Ishikawa (cell line): ENCODE data around the gene WNT2.

ENCODE experiments used
- CEBPB ChIP-seq: IDR thresholded peaks from 2 replicates; pipeline ENCODE4 v1.6.1; 2012
- CREB1 ChIP-seq: IDR thresholded peaks from 2 replicates; pipeline ENCODE4 v1.6.1; 2012; ENCODE audit warnings: low read depth
- EGR1 ChIP-seq: IDR thresholded peaks from 2 replicates; pipeline ENCODE4 v1.6.1; 2012
- EP300 ChIP-seq: IDR thresholded peaks from 2 replicates; pipeline ENCODE4 v1.6.1; 2012; ENCODE audit warnings: borderline replicate concordance
- NFIC ChIP-seq: IDR thresholded peaks from 2 replicates; pipeline ENCODE4 v1.6.1; 2012
- RAD21 ChIP-seq: IDR thresholded peaks from 2 replicates; pipeline ENCODE4 v1.6.1; 2012; ENCODE audit warnings: low read depth
- TAF1 ChIP-seq: IDR thresholded peaks from 2 replicates; pipeline ENCODE4 v1.6.1; 2012; ENCODE audit warnings: low read depth, mild to moderate bottlenecking
- TEAD4 ChIP-seq: IDR thresholded peaks from 2 replicates; pipeline ENCODE4 v1.6.1; 2012
- YY1 ChIP-seq: IDR thresholded peaks from 2 replicates; pipeline ENCODE4 v1.6.1; 2012; ENCODE audit warnings: low read depth
- ZBTB7A ChIP-seq: IDR thresholded peaks from 2 replicates; pipeline ENCODE4 v1.6.1; 2012; ENCODE audit warnings: low read depth
- TF ChIP-seq, protein P1 (sequence below): IDR thresholded peaks from 2 replicates; pipeline ENCODE4 v1.6.1; 2012; ENCODE audit warnings: low read depth, mild to moderate bottlenecking
- TF ChIP-seq, protein P2 (sequence below): IDR thresholded peaks from 2 replicates; pipeline ENCODE4 v1.6.1; 2012
- TF ChIP-seq, protein P3 (sequence below): IDR thresholded peaks from 2 replicates; pipeline ENCODE4 v1.6.1; 2012

DNA sequence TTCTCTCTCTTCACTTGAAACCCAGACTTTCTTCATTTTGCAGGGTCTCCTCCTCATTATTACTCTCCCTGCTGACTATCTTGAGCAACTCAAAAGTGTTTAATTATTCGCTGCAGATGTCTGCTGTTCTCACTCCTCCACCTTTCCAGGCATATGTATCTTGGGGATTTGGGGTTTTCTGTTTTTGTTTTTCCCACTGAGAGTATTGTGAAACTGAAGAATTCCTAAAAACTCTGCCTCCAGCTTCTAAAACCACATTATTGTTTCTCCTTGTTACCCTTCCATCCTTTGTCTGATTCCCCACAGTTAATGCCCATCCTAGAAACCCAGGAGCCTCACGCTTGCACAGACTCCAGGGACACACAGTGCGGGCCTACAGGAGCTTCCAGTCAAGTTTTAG, 51.3 kb downstream of the WNT2 start:
- TF ChIP-seq EP300 = no peak
- TF ChIP-seq TAF1 = no peak
- TF ChIP-seq YY1 = no peak
- TF ChIP-seq, protein P1, sequence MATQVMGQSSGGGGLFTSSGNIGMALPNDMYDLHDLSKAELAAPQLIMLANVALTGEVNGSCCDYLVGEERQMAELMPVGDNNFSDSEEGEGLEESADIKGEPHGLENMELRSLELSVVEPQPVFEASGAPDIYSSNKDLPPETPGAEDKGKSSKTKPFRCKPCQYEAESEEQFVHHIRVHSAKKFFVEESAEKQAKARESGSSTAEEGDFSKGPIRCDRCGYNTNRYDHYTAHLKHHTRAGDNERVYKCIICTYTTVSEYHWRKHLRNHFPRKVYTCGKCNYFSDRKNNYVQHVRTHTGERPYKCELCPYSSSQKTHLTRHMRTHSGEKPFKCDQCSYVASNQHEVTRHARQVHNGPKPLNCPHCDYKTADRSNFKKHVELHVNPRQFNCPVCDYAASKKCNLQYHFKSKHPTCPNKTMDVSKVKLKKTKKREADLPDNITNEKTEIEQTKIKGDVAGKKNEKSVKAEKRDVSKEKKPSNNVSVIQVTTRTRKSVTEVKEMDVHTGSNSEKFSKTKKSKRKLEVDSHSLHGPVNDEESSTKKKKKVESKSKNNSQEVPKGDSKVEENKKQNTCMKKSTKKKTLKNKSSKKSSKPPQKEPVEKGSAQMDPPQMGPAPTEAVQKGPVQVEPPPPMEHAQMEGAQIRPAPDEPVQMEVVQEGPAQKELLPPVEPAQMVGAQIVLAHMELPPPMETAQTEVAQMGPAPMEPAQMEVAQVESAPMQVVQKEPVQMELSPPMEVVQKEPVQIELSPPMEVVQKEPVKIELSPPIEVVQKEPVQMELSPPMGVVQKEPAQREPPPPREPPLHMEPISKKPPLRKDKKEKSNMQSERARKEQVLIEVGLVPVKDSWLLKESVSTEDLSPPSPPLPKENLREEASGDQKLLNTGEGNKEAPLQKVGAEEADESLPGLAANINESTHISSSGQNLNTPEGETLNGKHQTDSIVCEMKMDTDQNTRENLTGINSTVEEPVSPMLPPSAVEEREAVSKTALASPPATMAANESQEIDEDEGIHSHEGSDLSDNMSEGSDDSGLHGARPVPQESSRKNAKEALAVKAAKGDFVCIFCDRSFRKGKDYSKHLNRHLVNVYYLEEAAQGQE = no peak
- no peak for TF ChIP-seq TEAD4
- TF ChIP-seq CREB1 = no peak
- TF ChIP-seq RAD21 = no peak
- no peak for TF ChIP-seq NFIC
- TF ChIP-seq EGR1 = no peak
- TF ChIP-seq, protein P2, sequence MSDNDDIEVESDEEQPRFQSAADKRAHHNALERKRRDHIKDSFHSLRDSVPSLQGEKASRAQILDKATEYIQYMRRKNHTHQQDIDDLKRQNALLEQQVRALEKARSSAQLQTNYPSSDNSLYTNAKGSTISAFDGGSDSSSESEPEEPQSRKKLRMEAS = no peak
- no peak for TF ChIP-seq ZBTB7A
- TF ChIP-seq, protein P3, sequence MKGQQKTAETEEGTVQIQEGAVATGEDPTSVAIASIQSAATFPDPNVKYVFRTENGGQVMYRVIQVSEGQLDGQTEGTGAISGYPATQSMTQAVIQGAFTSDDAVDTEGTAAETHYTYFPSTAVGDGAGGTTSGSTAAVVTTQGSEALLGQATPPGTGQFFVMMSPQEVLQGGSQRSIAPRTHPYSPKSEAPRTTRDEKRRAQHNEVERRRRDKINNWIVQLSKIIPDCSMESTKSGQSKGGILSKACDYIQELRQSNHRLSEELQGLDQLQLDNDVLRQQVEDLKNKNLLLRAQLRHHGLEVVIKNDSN = no peak
- TF ChIP-seq CEBPB = no peak
